Measurements from ENCODE around the gene RAC3.

DNA sequence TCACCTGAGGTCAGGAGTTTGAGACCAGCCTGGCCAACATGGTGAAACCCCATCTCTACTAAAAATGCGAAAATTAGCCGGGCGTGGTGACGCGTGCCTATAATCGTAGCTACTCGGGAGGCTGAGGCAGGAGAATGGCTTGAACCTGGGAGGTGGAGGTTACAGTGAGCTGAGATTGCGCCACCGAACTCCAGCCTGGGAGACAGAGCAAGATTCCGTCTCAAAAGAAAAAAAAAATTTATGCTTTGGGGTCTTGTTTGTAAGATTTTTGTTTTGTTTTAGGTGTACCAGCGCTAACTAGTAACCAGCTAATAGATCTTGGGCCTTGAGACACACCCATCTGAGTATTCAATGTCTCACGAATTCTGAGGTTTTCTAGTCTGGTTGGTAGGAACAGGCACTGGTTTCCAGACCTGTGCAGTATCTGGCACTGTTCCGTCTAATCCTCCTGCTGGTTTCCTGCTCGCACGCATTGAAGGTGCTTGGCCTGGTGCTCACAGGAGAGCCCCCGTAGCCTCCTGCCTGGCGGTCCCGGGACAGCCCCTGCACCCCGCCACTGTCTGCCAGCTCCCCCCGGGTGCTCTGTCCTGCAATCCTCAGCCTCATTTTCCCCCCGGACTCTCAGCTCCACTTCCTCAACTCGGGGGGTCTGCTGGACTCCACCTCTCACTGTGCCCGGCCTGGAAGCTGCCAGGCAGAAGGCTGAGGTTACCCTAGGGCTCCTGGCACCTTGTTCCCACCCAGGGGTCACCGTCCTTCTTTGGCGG is 44.7 kb downstream of the RAC3 start:
- TF ChIP-seq, protein P1, sequence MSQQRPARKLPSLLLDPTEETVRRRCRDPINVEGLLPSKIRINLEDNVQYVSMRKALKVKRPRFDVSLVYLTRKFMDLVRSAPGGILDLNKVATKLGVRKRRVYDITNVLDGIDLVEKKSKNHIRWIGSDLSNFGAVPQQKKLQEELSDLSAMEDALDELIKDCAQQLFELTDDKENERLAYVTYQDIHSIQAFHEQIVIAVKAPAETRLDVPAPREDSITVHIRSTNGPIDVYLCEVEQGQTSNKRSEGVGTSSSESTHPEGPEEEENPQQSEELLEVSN (IDR thresholded peaks at IDR 0.05; ENCODE audit: borderline replicate concordance, low read depth): no peak
- no peak for TF ChIP-seq BHLHE40 (IDR thresholded peaks at IDR 0.05; ENCODE audit: low read depth, low read length)
- no peak for TF ChIP-seq EHMT2 (IDR thresholded peaks at IDR 0.05; ENCODE audit: low read depth)
- no peak for TF ChIP-seq RARB (CRISPR knock-in tag; IDR thresholded peaks at IDR 0.05)
- no peak for TF ChIP-seq CTCF (IDR thresholded peaks at IDR 0.05)
- no peak for TF ChIP-seq POLR2A (IDR thresholded peaks at IDR 0.05; ENCODE audit: low read length)
- TF ChIP-seq CHD4 (IDR thresholded peaks at IDR 0.05; ENCODE audit: borderline replicate concordance): no peak
- TF ChIP-seq HEYL (CRISPR knock-in tag; IDR thresholded peaks at IDR 0.05): no peak
- peak; percentile 50; the same call in 1 of the 2 replicates for TF ChIP-seq PBX3 (IDR thresholded peaks at IDR 0.05)

Measured in A549 (cell line).